ENCODE data around the gene HNF1B.
A peak's percentile ranks its signal among the peaks of the same experiment; 100 is the strongest.

The HNF1B gene

DNA sequence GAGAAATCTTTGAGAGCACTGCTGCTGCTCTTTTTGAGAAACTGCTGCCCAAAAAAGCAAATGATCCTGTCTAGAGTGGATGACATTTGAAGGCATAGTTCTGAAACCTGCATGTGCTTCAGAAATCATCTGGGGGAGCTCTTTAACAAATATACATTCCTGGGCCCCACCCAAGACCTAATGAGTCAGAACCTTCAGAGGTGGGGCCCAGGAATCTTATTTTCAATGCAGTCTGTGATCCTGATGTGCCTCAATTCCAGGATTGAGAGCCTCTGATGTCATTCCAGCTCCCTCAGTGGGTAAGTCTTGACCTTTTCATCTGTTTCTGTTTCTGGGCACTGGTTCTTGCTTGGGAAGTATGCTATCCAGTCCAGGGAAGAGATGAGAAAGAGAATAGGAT is 42.3 kb downstream of the HNF1B start:
- Mint-ChIP-seq H3K9me3 (no peaks in the 10 kb centered on the region), H3K4me1 (peaks cover 32% of the 10 kb centered on the region), H3K27ac (no peak overlapping the region), H3K4me3 (no peak overlapping the region), H3K36me3 (ENCODE audit: low read depth) (peaks cover 8% of the 10 kb centered on the region), H3K27me3 (ENCODE audit: low read depth, poor library complexity) (peaks cover 29% of the 10 kb centered on the region)
- TF ChIP-seq, protein P1, sequence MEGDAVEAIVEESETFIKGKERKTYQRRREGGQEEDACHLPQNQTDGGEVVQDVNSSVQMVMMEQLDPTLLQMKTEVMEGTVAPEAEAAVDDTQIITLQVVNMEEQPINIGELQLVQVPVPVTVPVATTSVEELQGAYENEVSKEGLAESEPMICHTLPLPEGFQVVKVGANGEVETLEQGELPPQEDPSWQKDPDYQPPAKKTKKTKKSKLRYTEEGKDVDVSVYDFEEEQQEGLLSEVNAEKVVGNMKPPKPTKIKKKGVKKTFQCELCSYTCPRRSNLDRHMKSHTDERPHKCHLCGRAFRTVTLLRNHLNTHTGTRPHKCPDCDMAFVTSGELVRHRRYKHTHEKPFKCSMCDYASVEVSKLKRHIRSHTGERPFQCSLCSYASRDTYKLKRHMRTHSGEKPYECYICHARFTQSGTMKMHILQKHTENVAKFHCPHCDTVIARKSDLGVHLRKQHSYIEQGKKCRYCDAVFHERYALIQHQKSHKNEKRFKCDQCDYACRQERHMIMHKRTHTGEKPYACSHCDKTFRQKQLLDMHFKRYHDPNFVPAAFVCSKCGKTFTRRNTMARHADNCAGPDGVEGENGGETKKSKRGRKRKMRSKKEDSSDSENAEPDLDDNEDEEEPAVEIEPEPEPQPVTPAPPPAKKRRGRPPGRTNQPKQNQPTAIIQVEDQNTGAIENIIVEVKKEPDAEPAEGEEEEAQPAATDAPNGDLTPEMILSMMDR (IDR thresholded peaks at IDR 0.05): no peak
- DNase-seq: no peak

DNA sequence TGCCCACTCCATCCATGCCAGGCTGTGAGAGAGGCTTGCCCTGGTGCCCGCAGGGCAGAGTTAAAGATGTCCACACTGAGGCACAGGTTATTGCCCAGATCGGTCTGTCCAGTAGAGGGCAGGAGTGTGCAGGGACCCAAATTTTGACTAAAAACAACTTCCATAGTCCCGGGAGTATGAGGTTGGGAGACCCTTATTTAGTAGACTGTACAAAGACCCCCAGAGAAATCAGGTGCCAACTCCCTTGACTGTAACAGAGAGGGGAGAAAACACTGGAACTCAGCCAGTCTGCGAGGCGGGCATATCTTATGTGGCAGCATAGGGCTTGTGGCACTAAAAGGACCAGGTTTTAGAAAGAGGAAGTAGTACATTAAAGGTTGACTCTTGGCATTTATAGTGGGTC is 43.4 kb downstream of the HNF1B start:
- TF ChIP-seq, protein P1 (IDR thresholded peaks at IDR 0.05): peak; percentile 20
- no peak for DNase-seq
- H3K27ac Mint-ChIP-seq: no peak overlapping the region
- peaks cover 8% of the 10 kb centered on the region for H3K36me3 Mint-ChIP-seq (ENCODE audit: low read depth)
- H3K4me3 Mint-ChIP-seq: no peak overlapping the region
- no peaks in the 10 kb centered on the region for H3K9me3 Mint-ChIP-seq
- peaks cover 43% of the 10 kb centered on the region for H3K4me1 Mint-ChIP-seq
- peaks cover 30% of the 10 kb centered on the region for H3K27me3 Mint-ChIP-seq (ENCODE audit: low read depth, poor library complexity)

DNA sequence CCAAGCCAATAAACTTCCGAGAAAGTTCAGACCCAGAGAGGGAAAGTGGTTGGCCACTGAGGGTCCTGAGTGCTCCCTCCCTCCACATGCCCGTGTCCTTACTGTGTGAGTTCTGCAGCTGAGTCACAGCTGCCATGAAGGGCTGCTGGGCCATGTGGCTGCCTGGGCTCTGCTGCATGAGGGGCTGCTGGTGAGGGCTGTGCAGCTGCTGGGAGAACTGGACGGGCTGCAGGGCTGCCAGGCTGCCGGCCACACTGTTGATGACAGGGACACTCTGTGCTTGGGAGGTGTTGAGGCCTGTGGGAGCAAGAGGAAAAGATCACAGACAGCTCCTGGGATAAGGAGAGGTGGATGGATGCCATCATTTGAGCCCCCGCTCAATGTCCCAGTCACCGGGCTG is 44.0 kb downstream of the HNF1B start:
- peaks cover 49% of the 10 kb centered on the region for H3K4me1 Mint-ChIP-seq
- no peak overlapping the region for H3K27ac Mint-ChIP-seq
- H3K4me3 Mint-ChIP-seq: no peak overlapping the region
- peaks cover 9% of the 10 kb centered on the region for H3K36me3 Mint-ChIP-seq (ENCODE audit: low read depth)
- DNase-seq: no peak
- H3K27me3 Mint-ChIP-seq (ENCODE audit: low read depth, poor library complexity): peaks cover 26% of the 10 kb centered on the region
- TF ChIP-seq, protein P1 (IDR thresholded peaks at IDR 0.05): no peak
- peaks cover under 1% of the 10 kb centered on the region for H3K9me3 Mint-ChIP-seq

DNA sequence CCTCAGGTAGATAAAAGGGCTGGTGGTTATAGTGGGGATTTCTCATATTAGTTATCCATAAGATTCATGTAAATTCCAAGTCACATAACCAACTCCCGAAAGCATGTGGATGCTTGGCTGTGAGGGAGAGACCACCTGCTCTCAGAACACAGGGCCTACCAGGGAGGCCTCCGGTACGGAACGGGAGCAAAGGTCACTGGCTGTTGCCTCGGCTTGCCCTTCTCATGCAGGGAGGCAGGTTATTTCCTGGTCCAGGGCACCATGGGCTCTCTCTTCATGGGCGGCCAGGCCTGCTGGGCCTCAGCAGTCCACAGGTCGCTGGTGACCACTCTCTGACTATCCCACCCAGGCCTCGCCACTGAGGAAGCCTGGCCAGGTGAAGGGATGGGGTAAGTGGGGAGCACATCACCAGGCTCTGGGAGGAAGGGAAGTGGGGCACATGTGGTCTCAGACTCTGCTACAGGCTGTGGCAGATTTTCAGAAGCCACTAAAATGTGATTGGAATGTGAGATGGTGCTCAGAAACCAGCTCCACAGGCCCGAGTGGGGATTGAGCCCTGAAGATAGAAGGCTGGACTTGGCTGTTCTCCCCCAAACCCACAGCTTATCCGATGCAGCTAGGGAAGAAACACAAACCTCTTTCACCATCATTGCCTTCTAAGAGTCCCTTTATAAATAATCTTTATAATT is 45.4 kb downstream of the HNF1B start:
- Mint-ChIP-seq H3K4me3 (no peak overlapping the region), H3K9me3 (peaks cover 8% of the 10 kb centered on the region), H3K4me1 (peaks cover 58% of the 10 kb centered on the region), H3K36me3 (ENCODE audit: low read depth) (peaks cover 7% of the 10 kb centered on the region), H3K27me3 (ENCODE audit: low read depth, poor library complexity) (peaks cover 17% of the 10 kb centered on the region), H3K27ac (no peak overlapping the region)
- TF ChIP-seq, protein P1 (IDR thresholded peaks at IDR 0.05): no peak
- no peak for DNase-seq

DNA sequence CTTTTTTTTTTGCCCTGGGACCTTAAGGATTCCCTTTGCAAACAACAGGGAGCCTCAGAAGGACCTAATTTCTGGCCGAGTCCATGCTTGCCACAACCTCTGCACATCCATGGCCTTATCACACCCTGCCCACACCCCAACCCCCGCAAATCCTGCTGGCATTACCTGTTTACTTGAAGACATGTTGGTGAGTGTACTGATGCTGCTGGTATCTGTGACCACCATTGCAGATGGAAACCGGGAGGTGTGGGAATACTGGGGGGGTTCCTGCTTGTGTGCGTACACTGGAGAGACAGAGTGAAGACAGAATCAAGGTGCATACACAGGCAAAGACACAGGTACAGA is 46.0 kb downstream of the HNF1B start:
- no peak overlapping the region for H3K4me3 Mint-ChIP-seq
- peaks cover 59% of the 10 kb centered on the region for H3K4me1 Mint-ChIP-seq
- H3K27me3 Mint-ChIP-seq (ENCODE audit: low read depth, poor library complexity): peaks cover 13% of the 10 kb centered on the region
- TF ChIP-seq, protein P1 (IDR thresholded peaks at IDR 0.05): no peak
- peaks cover 5% of the 10 kb centered on the region for H3K36me3 Mint-ChIP-seq (ENCODE audit: low read depth)
- peaks cover 9% of the 10 kb centered on the region for H3K9me3 Mint-ChIP-seq
- DNase-seq: no peak
- no peak overlapping the region for H3K27ac Mint-ChIP-seq

All from nephron progenitor cell (in vitro differentiated cells).